ENCODE data around the gene RFXANK.
A peak's percentile ranks its signal among the peaks of the same experiment; 100 is the strongest.

DNA sequence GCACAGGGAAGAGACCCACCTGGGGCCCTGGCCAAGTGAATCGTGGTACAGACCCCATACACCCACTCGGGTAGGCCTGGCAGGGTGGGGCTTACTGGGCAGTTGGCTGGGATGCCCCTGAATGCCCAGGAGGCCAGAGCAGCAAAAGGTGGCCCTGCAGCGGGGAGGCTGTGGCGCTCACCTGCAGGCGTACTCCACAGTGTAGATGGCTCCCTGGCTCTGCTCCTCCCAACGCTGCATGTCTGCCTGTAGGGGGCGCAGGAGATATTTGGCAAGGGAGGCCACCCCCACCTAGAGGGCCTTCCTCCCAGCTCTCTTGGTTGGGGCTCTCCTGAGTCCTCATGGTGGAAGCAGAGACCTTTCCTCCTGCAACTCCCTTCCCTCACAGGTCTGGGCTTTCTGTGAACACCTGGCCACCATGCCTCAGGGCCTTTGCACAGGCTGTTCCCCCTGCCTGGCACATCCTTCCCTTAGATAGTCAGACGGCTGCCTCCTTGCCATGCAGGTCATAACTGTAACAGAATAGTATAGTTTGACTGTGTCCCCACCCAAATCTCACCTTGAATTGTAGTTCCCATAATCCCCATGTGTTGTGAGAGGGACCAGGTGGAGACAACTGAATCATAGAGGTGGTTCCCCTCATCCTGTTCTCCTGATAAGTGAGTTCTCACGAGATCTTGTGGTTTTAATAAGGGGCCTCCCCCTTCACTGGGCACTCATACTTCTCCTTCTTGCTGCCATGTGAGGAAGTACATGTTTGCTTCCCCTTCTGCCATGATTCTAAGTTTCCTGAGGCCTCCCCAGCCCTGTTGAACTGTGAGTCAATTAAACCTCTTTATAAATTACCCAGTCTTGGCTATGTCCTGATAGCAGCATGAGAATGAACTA, 6.0 kb upstream of the RFXANK start:
- TF ChIP-seq EZH2 (IDR thresholded peaks at IDR 0.05; ENCODE audit: borderline replicate concordance, low read length) (no peak), CTCF (IDR thresholded peaks at IDR 0.05; ENCODE audit: low read length) (peak; percentile 83)
